HG03095 (cell line): ENCODE data around the gene TMEM178B.
"Not testable (repeated sequence)": the region's sequence is repeated elsewhere in the genome, so short reads cannot be mapped to it uniquely, and the experiment has no call there.

Source experiments
- ATAC-seq: cut with Tn5 transposase; IDR thresholded peaks from one replicate; pipeline ENCODE4 v1.9.1; 2021; ENCODE audit warnings: moderate library complexity; ENCODE audit not compliant: unreplicated experiment

TMEM178B gene

DNA sequence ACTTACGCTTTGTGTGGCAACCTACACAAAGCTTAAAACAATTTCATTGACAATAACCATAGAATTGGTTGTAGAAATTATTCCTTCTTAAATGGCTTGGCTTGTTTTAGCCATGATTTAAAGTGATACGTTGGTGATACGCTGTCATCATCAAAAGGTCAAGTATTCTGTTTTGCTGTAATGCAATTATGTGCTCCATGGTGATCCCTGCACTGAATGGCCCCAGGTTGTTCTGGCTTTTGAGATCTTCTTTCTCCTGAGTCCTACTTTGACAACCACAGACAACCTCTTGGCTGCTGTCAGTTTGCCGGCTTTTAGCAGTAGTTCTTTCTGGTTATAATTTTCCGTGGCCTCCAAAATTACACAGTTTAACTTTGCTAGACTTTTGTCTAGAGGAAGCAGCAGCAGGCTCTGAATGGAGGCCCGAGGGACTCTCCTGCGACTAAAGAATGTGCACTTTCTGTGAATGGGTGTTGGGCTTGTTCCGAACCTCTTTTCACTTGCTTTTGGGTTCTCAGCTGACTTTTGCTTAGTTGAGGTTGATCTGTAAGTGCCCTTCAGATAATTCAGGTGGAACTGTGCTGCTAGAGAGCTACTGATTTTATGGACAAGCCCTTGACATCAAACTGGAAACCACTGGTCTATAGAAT, 104.7 kb downstream of the TMEM178B start:
- no peak for ATAC-seq

DNA sequence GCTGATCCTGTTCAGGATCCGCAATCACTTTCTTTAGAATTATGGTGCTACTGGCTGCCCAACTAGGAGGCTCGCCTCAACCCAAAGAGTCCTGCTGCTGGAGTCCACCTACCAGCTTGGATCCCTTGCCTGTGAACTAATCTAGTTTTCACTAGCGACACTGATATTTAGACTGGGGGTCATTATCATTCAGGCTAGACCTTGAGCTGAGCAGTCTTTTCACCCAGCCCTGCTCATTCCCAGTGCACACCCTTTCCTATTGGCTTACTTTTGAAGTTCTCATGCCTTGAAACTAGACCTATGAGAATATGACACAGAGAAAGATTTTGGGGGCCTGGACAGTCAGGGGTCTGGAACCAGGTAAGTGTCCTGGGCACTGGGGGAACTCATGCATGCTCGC, 107.9 kb downstream of the TMEM178B start:
- ATAC-seq, result no peak

DNA sequence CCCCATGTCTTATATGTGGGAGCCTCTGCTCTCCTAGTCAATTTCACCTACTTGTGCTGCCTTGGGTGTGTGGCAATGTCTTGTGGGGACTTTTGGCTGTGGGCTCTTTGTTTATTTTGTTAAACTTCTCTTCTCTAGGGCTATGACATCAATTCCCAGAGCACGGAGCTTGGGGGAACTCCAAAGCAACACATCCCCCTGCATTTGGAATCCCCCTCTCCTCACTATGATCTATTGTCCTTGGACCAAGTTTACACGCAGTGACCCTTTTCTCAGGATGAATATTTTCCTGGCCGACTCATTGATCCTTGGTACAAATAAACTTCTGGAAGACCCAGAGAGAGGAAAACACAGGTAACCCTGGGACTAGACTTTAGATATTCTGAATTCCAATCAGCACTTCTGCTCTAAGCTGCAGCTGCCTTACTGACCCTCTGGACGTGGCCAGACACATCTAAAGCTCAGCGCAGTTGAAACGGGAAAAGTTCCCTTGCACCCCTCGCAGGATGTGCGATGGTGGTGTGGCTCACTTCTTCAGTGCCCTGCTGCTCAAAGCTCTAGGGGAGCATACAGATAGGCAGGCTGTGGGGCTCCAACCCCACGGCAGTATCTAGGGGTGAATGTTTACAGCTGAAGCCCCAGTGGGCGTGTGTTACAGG, 110.8 kb downstream of the TMEM178B start:
- ATAC-seq, result no peak

DNA sequence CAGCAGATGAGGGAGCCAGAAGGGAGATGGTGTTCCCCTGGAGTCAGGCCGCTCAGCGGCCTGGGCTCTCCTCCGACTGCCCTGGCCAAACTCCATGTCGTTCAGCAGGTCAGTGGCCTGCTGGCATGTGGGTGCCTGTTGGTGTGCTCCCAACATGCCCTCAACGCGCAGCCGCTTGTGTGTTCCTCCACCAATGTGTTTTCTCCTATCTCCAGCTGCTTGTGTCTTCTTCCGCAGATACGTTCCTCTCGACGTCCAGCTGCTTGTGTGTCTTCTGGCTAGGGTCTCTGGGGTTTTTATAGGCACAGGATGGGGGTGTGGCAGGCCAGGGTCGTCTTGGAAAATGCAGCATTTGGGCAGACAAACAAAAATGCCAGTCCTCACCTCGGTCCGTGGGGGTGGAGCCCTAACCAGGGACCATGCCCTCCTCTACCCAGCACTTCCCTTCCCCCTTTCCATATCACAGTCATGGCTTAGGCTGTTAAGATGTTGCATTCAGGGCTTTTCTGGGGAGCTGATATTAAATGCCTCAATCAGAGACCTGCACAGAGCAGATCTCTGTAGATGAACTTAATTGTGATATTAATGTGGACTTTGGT, 111.6 kb downstream of the TMEM178B start:
- no peak for ATAC-seq

DNA sequence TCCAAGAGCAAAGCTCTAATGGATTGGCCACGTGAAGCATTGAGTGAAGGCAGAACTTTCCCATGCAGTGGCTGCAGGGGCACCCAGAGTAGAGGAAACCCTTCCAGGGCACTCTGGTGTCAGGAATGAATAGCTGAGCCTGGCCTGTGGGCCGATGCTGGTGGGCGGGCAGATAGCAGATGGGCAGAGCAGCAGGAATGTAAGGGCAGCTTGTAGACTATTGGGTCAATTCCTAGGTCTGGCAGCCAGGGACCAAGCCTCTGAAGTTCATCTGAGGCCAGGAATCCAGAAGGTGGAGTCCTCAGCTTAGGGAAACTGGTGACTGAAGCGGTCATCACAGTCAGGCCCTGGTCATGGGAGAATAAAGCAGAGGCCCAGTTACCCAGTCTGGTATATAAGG, 115.4 kb downstream of the TMEM178B start:
- no peak for ATAC-seq

DNA sequence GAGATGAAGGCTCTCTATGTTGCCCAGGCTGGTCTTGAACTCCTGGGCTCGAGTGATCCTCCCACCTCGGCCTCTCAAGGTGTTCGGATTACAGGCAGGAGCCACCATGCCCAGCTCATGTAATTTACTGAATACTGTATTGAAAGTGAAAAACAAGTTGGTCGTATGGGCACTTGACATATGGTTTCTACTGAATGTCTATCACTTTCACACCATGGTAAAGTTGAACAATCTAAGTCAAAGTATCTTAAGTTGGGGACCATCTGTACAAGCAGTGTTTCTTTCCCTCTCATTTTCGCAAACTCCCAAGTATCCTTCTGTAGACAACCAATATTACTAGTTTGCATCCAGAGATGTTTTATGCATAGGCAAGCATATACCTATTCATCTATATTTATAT, 116.6 kb downstream of the TMEM178B start:
- ATAC-seq, result no peak

DNA sequence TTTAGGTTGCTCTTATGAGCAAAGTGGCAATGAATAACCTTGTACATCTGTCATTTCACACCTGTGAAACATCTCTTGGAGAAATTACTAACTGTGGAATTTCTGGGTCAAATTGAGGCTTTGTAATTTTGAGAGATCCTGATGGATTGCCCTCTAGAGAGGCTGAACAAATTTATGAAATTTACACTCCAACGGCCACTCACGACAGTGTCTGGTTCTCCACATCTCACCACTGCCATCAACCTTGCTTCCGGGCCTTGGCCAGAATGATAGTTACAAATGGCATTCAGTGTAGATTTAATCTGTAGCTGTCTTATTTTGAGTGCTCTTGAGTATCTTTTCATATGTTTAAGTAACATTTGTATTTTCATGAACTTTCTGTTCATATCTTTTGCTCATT, 117.4 kb downstream of the TMEM178B start:
- ATAC-seq, result no peak

DNA sequence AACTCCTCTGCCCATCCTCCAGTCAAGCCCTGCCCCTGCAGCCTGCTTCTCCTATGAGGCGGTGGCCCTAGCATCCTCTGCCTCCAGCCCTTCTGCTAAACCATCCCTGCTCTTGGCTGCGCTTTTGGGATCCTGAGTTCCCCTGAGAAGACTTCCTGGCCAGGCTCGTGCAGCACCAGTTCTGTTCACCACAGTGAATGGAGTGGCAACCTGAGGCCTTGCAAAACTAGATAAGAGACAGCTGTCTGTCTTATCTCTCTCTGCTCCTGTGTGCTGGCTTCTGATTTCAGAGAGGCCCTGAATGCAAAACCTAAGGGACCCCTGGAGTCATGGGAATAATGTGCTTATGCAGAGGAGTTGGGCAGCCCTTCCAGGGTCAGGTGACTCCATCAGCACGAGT, 119.2 kb downstream of the TMEM178B start:
- no peak for ATAC-seq

DNA sequence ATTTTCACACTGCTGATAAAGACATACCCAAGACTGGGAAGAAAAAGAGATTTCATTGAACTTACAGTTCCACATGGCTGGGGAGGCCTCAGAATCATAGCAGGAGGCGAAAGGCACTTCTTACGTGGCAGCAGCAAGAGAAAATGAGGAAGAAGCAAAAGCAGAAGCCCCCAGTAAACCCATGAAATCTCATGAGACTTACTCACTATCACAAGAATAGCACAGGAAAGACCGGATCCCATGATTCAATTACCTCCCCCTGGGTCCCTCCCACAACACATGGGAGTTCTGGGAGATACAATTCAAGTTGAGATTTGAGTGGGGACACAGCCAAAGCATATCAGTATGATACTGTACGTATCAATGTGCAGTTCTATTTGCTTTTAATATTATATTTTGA, 121.9 kb downstream of the TMEM178B start:
- not testable (repeated sequence) for ATAC-seq

DNA sequence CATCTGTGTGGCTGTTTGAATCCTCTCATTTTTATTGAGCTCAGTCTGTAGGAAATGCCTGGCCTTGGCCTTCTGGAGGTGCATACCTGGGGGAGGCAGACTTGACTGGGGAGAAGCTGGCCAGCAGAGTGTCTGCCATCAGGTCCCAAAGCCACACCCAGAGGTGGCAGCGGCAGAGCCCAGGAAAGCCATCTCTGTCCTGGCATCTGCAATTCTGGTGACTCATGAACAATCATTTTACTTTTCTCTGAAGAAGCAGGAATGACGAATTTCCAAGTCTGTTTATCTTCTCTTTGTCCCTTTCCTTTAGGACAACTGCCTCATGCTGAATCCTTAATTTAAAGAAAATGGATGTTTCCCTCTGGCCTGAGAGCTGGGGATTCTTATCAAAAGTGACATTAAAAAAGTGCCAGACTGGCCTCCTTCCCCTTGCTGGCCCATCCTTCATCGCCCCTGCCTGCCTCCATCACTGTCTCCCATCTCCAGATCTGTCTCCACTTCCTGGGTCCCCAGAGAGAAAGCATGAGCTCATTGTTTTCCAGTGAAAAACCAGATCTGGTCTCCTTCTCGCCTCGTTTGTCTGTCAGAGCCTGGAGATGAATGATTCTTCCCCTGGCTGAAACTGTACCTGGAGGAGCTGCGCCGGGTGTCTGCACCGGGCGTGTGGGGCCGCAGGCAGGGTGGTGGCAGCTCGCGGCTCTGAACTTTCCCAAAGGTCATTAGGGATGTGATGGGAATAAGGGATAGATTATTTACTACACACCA, 124.5 kb downstream of the TMEM178B start:
- no peak for ATAC-seq

DNA sequence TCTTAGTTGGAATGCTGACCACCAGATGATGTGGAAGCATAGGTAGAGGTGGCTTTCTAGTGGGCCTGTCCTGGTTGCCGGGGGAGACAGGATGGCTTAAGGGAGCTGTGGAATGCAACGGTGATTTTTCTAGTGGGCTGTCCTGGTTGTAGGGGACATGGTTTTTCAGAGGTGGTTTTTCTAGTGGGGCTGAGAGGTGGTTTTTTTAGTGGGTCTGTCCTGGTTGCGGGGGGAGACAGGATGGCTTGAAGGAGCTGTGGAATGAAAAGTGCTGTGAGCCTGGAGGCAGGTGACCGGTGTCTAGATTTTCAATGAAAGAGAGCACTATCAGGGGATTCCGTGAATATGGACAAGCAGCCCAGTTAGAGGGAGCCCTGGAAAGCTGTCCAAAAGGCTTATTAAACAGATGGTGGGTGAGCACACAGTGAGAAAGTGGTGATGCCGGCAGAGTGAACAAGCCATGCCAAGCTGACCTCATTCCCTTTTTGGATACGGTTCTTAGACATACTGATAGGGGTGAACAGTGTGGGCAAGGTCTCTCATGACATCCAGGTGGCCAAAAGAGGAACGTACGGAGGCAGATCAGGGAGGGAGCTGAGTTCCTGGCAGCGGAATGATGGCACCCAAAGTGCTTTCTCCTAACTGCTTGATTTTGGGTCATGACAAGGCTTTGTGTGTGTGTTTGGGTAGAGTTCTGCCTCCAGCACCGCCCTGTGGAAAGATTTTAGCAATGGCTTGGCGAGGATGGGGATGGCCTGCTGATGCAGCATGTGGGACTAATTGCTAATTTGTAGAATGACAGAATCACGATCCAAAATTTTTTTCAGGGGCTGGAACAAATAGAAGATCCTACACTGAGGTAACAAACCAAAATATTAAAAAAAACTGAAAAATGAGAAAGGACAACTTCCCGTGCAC, 126.6 kb downstream of the TMEM178B start:
- no peak for ATAC-seq

DNA sequence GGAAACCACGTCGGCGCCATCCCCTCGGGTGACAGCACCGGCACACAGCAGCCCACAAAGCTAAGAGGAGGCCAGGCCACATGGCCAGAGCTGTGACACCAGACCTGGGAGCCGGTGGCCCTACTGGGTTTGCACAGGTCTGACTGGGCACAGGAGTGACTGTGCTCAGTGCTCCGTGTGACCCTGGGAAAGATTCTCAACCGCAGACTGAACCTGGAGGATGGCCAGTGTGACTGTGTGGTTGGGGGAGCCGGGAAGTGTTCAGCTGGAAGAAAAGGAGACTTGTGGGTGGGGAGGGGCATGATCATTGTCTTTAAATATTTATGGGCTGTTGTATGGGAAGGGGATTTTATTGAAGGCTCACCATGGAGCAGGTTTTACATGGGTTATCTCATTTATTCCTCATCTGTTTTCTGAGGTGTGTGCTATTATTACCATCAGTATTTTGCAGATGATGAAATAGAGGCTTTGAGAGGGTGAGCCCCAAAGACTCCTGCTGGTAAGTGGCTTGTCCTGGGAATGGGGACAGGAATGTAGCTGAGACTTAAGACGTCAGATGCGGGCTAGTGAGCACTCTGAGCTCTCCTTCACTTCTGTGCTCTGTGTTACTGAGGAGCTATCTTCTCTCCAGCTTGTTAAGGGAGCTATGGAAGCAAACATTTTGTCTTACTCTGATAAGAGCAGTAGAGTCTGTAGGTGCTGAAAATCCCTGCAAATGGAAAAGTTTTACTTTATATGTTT, 127.5 kb downstream of the TMEM178B start:
- ATAC-seq, result no peak

DNA sequence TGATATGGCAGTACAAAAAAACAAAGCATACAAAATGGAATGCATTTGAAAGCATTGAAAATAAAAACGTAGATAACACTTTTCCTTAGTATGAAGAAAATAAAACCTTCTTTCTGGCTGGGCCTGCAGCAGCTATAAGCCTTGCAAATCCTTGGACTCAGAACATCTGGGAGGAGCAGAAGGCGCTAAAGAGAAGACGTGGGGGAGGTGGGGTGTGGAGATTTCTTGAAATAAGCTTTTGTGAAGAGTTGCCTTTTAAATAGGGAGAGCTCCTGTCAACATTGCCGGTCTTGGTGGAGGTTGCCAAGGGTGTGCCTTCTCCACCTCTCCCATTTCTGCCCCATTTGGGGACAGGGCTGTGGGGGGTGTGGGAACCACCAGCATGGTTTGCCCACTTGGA, 128.7 kb downstream of the TMEM178B start:
- no peak for ATAC-seq

DNA sequence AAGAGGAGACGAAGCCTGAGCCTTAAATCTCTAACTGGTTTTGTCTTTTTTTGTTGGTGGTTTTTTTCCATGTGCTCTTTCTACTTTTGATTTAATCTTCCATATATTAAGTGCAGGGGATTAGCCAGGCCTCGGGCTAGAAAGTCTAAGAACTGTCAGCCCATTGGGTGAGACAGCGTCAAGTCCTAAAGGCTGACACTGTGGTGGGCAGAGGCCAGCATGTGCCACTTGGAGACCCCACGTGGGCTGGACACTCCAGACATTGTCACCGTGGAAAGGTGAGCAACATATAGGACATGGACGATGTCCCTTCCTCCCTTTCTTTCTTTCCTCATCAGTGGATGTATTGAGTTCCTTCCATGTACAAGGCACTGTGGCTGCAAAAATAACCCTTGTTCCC, 129.3 kb downstream of the TMEM178B start:
- ATAC-seq, result no peak

DNA sequence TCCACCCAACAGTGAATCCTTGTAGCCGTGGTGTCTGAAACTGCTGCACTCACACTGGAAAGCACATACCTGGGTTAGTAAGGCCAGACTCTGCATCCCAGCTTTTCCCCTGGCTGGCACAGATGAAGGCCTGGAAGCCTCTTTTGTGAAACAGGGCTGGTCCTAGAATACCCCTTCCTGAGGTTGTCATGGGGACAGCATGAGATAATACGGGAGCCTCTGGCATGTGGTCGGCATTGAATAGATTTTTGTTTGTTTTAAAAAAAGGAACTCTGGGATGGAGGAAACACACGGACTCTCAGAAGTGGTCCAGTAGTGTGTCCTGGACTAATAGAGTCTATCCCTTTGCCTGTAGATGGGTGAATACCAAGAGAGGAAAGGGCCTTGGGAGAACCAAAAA, 129.7 kb downstream of the TMEM178B start:
- no peak for ATAC-seq

DNA sequence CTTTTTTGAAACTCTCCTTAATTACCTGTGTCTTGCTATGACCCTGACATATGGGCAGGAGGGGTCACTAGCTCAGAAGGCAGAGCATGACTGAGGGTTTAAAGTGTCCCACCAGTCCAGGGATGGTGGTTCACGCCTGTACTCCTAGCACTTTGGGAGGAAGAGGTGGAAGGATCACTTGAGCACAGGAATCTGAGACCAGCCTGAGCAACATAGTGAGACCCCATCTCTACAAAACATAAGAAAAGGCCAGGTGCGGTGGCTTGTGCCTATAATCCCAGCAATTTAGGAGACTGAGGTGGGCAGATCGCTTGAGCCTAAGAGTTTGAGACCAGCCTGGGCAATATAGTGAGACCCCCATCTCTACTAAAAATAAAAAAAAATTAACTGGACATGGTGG, 133.8 kb downstream of the TMEM178B start:
- ATAC-seq, result no peak

DNA sequence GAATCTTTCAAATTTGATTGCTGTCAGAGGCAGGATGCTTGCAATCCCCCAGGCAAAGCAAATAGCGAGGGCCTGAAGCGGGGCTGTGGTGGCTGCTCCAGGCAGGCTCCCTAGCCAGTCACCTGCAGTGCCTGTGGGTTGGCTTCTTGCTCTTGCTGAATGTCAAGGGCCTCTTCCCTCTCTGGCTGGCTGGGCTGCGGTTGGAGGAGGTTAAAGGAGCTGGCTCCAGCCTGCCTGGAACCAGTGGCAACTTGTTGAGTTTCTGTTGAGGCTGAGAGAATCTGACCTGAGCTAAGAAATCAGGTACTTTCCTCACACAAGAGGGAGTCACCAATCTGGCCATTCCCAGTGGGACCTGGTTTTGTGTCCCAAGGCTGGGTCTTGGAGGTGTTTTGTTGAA, 134.7 kb downstream of the TMEM178B start:
- ATAC-seq, result no peak

DNA sequence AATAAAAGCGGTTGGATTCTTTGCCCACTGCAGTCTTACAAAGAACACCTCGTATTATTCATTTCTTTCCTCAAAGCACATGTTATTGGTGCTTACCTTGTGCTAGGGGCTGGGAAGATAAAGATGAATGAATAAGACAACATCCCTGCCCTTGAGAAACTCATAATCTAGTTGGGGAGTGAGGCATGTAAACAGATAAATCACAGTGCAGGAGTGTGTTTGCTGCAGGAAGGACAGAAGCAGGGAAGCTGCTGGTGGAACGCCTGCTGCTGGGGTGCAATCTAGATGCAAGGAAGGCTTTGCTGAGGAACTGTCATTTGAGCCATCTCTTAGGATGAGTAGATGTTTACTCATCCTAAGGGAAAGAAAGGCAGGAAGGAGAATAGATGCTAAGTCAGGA, 135.6 kb downstream of the TMEM178B start:
- ATAC-seq, result no peak

DNA sequence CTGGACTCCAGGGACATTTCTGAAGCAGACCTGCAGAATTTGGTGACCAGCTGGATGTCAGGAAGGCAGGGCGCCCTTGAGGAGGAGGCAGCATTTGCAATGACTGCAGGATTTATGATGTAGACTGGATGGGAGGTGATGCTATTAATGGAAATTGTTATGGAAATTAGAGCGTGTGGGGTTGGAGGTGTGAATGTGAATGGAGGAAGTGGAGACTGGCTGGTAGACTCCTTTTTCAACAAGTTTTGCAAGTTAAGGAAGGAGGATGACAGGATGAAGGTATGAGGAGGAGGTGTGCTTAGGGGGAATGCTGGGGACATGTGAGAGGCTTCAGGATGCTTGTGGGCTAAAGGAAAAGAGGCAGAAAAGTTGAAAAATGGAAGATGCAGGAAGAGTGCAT, 137.0 kb downstream of the TMEM178B start:
- ATAC-seq, result no peak

DNA sequence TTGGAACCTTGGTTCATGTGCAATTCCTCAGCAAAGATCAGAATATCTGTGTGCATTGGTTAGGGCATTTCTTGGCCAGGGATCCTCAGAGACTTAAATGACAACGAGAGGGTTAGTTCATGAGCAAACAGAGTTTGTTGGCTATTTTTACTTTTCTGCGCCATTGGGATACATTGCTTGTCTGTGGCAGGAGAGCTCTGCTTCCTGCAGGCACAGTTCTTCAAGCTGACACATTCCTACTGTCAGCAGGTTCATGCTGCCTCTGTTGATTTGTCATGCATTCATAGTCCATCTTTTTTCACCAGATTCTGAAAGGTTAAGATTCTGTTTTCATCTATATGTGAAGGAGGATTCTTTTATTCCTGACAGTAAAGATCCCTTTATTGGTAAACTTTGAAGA, 139.4 kb downstream of the TMEM178B start:
- ATAC-seq, result no peak
